Hepatocyte (in vitro differentiated cells): ENCODE measurements around the gene TPST1. TPM values are rescaled to one million over a fixed set of nuclear protein-coding genes. Genes with fewer than 3 reads are reported as not detected.

Source experiments
- DNase-seq: peaks from one replicate; pipeline ENCODE4 v3.0.0-alpha.2; 2016; ENCODE audit warnings: low spot score
- H2AFZ ChIP-seq: fragments of 200-600 bp; sonication (generic); 2 replicates; pipeline ENCODE4 v1.6.0; 2016; ENCODE audit warnings: antibody characterized with exemption, mild to moderate bottlenecking
- H3K27ac ChIP-seq: fragments of 200-600 bp; sonication (generic); 2 replicates; pipeline ENCODE4 v1.5.1; 2016; ENCODE audit warnings: mild to moderate bottlenecking
- H3K27me3 ChIP-seq: fragments of 200-600 bp; sonication (generic); 2 replicates; pipeline ENCODE4 v1.6.1; 2016
- H3K36me3 ChIP-seq: fragments of 200-600 bp; sonication (generic); replicated peaks from 2 replicates; pipeline ENCODE4 v1.5.1; 2016; ENCODE audit warnings: low read depth; ENCODE audit not compliant: insufficient read depth
- H3K4me1 ChIP-seq: fragments of 200-600 bp; sonication (generic); 2 replicates; pipeline ENCODE4 v1.5.1; 2016; ENCODE audit warnings: mild to moderate bottlenecking, moderate library complexity; ENCODE audit not compliant: insufficient read depth
- H3K4me2 ChIP-seq: fragments of 200-600 bp; sonication (generic); 2 replicates; pipeline ENCODE4 v1.6.0; 2016
- H3K4me3 ChIP-seq: fragments of 200-600 bp; sonication (generic); 2 replicates; pipeline ENCODE4 v1.5.1; 2016; ENCODE audit warnings: mild to moderate bottlenecking
- H3K79me2 ChIP-seq: fragments of 200-600 bp; sonication (generic); 2 replicates; pipeline ENCODE4 v1.6.0; 2017; ENCODE audit warnings: mild to moderate bottlenecking
- H3K9me2 ChIP-seq: fragments of 200-600 bp; sonication (generic); replicated peaks from 2 replicates; pipeline ENCODE4 v1.6.0; 2017; ENCODE audit warnings: mild to moderate bottlenecking; ENCODE audit not compliant: insufficient read depth
- H3K9me3 ChIP-seq: fragments of 200-600 bp; sonication (generic); 2 replicates; pipeline ENCODE4 v1.5.1; 2016; ENCODE audit warnings: low read depth, mild to moderate bottlenecking
- H4K20me1 ChIP-seq: fragments of 200-600 bp; sonication (generic); 2 replicates; pipeline ENCODE4 v1.6.0; 2016; ENCODE audit warnings: mild to moderate bottlenecking; ENCODE audit not compliant: insufficient read depth, poor library complexity, severe bottlenecking
- EZH2 ChIP-seq: fragments of 200-600 bp; sonication (generic); IDR thresholded peaks from 2 replicates; pipeline ENCODE4 v1.6.1; 2016; ENCODE audit warnings: antibody characterized with exemption, mild to moderate bottlenecking, borderline replicate concordance
- EZH2phosphoT487 ChIP-seq: fragments of 200-600 bp; sonication (generic); IDR thresholded peaks from one replicate; pipeline ENCODE4 v1.6.1; 2018; ENCODE audit warnings: antibody characterized with exemption, mild to moderate bottlenecking, low read depth, moderate library complexity; ENCODE audit not compliant: unreplicated experiment, severe bottlenecking
- WGBS: methylation state at CpG from one replicate; pipeline ENCODE4 v1.1.6; 2016; ENCODE audit warnings: low lambda C conversion rate; ENCODE audit errors: missing lambda C conversion rate; 5-methylcytosine and 5-hydroxymethylcytosine counted together
- polyA plus RNA-seq: library from polyadenylated mRNA; unstranded; fragments of >200 nt; fragmentation: Nextera tagmentation; extraction: Ambion mirVana; gene quantifications from 2 replicates; pipeline ENCODE4 v1.2.1, GENCODE V29; 2016
- total RNA-seq: library from RNA; depleted of rRNA; stranded (reverse); fragments of >200 nt; gene quantifications from 2 replicates; pipeline ENCODE4 v1.2.3, GENCODE V29; 2014
- TF ChIP-seq, protein P1 (sequence below): fragments of 200-600 bp; sonication (generic); IDR thresholded peaks from 2 replicates; pipeline ENCODE4 v1.5.1; 2016; ENCODE audit warnings: antibody characterized with exemption, mild to moderate bottlenecking; ENCODE audit not compliant: poor library complexity

TPST1 gene
- total and polyA plus RNA-seq, 2 experiments from 2014 or later, result 85.2 to 91.2 TPM

- H3K4me2 ChIP-seq, result peak overlapping the region; percentile 80
- no peaks in the 10 kb centered on the region for H3K27me3 ChIP-seq
- no peaks in the 10 kb centered on the region for H3K9me2 ChIP-seq
- 3% methylated on average over 18 of the region's 22 CpGs for WGBS
- peak overlapping the region; percentile 88 for H3K4me3 ChIP-seq
- H3K9me3 ChIP-seq, result no peaks in the 10 kb centered on the region
- no peak for TF ChIP-seq EZH2
- TF ChIP-seq EZH2phosphoT487, result no peak
- TF ChIP-seq, protein P1, sequence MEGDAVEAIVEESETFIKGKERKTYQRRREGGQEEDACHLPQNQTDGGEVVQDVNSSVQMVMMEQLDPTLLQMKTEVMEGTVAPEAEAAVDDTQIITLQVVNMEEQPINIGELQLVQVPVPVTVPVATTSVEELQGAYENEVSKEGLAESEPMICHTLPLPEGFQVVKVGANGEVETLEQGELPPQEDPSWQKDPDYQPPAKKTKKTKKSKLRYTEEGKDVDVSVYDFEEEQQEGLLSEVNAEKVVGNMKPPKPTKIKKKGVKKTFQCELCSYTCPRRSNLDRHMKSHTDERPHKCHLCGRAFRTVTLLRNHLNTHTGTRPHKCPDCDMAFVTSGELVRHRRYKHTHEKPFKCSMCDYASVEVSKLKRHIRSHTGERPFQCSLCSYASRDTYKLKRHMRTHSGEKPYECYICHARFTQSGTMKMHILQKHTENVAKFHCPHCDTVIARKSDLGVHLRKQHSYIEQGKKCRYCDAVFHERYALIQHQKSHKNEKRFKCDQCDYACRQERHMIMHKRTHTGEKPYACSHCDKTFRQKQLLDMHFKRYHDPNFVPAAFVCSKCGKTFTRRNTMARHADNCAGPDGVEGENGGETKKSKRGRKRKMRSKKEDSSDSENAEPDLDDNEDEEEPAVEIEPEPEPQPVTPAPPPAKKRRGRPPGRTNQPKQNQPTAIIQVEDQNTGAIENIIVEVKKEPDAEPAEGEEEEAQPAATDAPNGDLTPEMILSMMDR, result no peak
- H3K36me3 ChIP-seq, result no peaks in the 10 kb centered on the region
- H2AFZ ChIP-seq, result peak overlapping the region; percentile 71
- no peaks in the 10 kb centered on the region for H4K20me1 ChIP-seq
- peaks cover 55% of the 10 kb centered on the region for H3K79me2 ChIP-seq
- H3K27ac ChIP-seq, result peak overlapping the region; percentile 86
- H3K4me1 ChIP-seq, result no peaks in the 10 kb centered on the region
- DNase-seq, result no peak
These were observed 582 bp downstream of the TPST1 start for GRCh38 chr7:66205741-66206090.

- Histone ChIP-seq H3K79me2 (peaks cover 61% of the 10 kb centered on the region), H3K4me1 (no peaks in the 10 kb centered on the region)
These were observed 1.2 kb downstream of the TPST1 start for GRCh38 chr7:66206119-66206933.

GRCh38 chr7:66206934-66207240 is 1.8 kb downstream of the TPST1 start:
- H3K79me2 ChIP-seq, result peaks cover 67% of the 10 kb centered on the region
- H3K4me1 ChIP-seq, result no peaks in the 10 kb centered on the region
- H3K9me3 ChIP-seq, result no peaks in the 10 kb centered on the region
- TF ChIP-seq EZH2phosphoT487 (no peak), EZH2 (no peak)
- TF ChIP-seq, protein P1, result no peak
- WGBS, result 24% methylated on average over 5 of the region's 5 CpGs
- DNase-seq, result no peak
- H3K27ac ChIP-seq, result no peak overlapping the region
- H3K27me3 ChIP-seq, result no peaks in the 10 kb centered on the region
- H3K4me2 ChIP-seq, result peak overlapping the region; percentile 80
- no peaks in the 10 kb centered on the region for H3K9me2 ChIP-seq
- H2AFZ ChIP-seq, result no peak overlapping the region
- no peaks in the 10 kb centered on the region for H3K36me3 ChIP-seq
- H4K20me1 ChIP-seq, result no peaks in the 10 kb centered on the region
- H3K4me3 ChIP-seq, result peak overlapping the region; percentile 88

More at GRCh38 chr7:66206119-66206933, 1.2 kb downstream of the TPST1 start:
- WGBS, result 36% methylated on average over 12 of the region's 12 CpGs
- Histone ChIP-seq H3K4me2 (peak overlapping the region; percentile 80), H3K27ac (peak overlapping the region; percentile 86), H3K9me2 (no peaks in the 10 kb centered on the region), H3K4me3 (peak overlapping the region; percentile 88), H3K36me3 (no peaks in the 10 kb centered on the region), H4K20me1 (no peaks in the 10 kb centered on the region), H3K27me3 (no peaks in the 10 kb centered on the region), H3K9me3 (no peaks in the 10 kb centered on the region), H2AFZ (peak overlapping the region; percentile 71)
- DNase-seq, result no peak
- TF ChIP-seq, protein P1, result no peak
- TF ChIP-seq EZH2phosphoT487, result no peak
- no peak for TF ChIP-seq EZH2
